Spleen (tissue), 11 donors: ENCODE measurements around the gene LRRTM4. TPM values are rescaled to one million over a fixed set of nuclear protein-coding genes. Genes with fewer than 3 reads are reported as not detected.
"Not testable (repeated sequence)": the region's sequence is repeated elsewhere in the genome, so short reads cannot be mapped to it uniquely, and the experiment has no call there.

Experiments used
- DNase-seq: peaks from one replicate; pipeline ENCODE4 v3.0.0-alpha.2; 2020
- H3K27ac ChIP-seq, 8 donors: fragments of 200-600 bp; sonication (generic) in 7 of 8; 1 replicate in 4 of 8; 2 replicates in 4 of 8; pipeline versions ENCODE4 v1.5.0 to v1.8.0; 2016 to 2021; ENCODE audit warnings: inconsistent platforms in 4 of 8, mild to moderate bottlenecking in 4 of 8, moderate library complexity in 1 of 8
- H3K27me3 ChIP-seq, 7 donors: fragments of 200-600 bp; sonication (generic) in 6 of 7; replicated peaks in 1 of 7; 1 replicate in 4 of 7; 2 replicates in 3 of 7; pipeline versions ENCODE4 v1.5.0 to v1.8.0; 2016 to 2021; ENCODE audit warnings: inconsistent platforms in 3 of 7, mild to moderate bottlenecking in 1 of 7
- H3K36me3 ChIP-seq, 6 donors: fragments of 200-600 bp; sonication (generic) in 5 of 6; 1 replicate in 4 of 6; 2 replicates in 2 of 6; pipeline versions ENCODE4 v1.5.0 to v1.8.0; 2016 to 2021; ENCODE audit warnings: inconsistent platforms in 2 of 6
- H3K4me1 ChIP-seq, 6 donors: fragments of 200-600 bp; sonication (generic) in 5 of 6; 1 replicate in 3 of 6; 2 replicates in 3 of 6; pipeline versions ENCODE4 v1.5.0 to v1.8.0; 2016 to 2021; ENCODE audit warnings: inconsistent platforms in 3 of 6
- H3K4me3 ChIP-seq, 8 donors: fragments of 200-600 bp; sonication (generic) in 7 of 8; 1 replicate in 4 of 8; 2 replicates in 4 of 8; pipeline versions ENCODE4 v1.5.0 to v1.8.0; 2016 to 2021; ENCODE audit warnings: inconsistent platforms in 4 of 8, mild to moderate bottlenecking in 4 of 8, moderate library complexity in 2 of 8
- H3K9me3 ChIP-seq, 8 donors: fragments of 200-600 bp; sonication (generic) in 7 of 8; 1 replicate in 4 of 8; 2 replicates in 4 of 8; pipeline versions ENCODE4 v1.5.0 to v1.8.0; 2016 to 2021; ENCODE audit warnings: inconsistent platforms in 4 of 8
- CTCF ChIP-seq, 11 experiments: fragments of 200-600 bp in 7 of 11; fragments of 450-650 bp in 4 of 11; sonication (generic) in 4 of 11; IDR thresholded peaks in 8 of 11; conservative IDR thresholded peaks in 3 of 11; 1 replicate in 7 of 11; 2 replicates in 4 of 11; pipeline versions ENCODE4 v1.4.0 to v1.8.0; 2016 to 2021; ENCODE audit warnings: antibody characterized with exemption in 11 of 11, inconsistent platforms in 4 of 11, mild to moderate bottlenecking in 1 of 11
- POLR2A ChIP-seq, 3 donors: fragments of 450-650 bp; IDR thresholded peaks; one replicate each; pipeline ENCODE4 v1.5.1; 2017; ENCODE audit warnings: antibody characterized with exemption in 3 of 3, mild to moderate bottlenecking in 1 of 3
- POLR2AphosphoS5 ChIP-seq, 3 donors: sonication (generic); formaldehyde crosslinking; IDR thresholded peaks; one replicate each; pipeline ENCODE4 v1.5.1; 2017; ENCODE audit warnings: antibody characterized with exemption in 3 of 3
- WGBS, 5 donors: extraction: QIAGEN DNeasy Blood & Tissue Kit in 3 of 5; methylation state at CpG; one replicate each; pipeline versions ENCODE4 v1.1.5 to v1.1.7; 2013 to 2018; 5-methylcytosine and 5-hydroxymethylcytosine counted together
- intact Hi-C: fragments of 100-400 bp; cut with DNase I; formaldehyde crosslinking; loops from one replicate; pipeline ENCODE4 v1.15.0; 2023; ENCODE audit warnings: low total_unique reads
- polyA plus RNA-seq, 3 donors: library from polyadenylated mRNA; stranded (reverse); fragments of 200-250 nt; gene quantifications; one replicate each; pipeline ENCODE4 v1.2.1, GENCODE V29; 2013
- total RNA-seq, 7 donors: library from RNA; depleted of rRNA in 3 of 7; stranded (reverse); fragments of >200 nt in 3 of 7; fragmentation: NEBNext Ultra II Directional in 4 of 7; extraction: Animal tissue kit (Norgen Biotek cat#: 25700) in 4 of 7; gene quantifications; one replicate each; pipeline versions ENCODE4 v1.1.0 to v1.2.1, GENCODE V29; 2016 to 2021
- donor health status: healthy with polysubstance abuse.
- donor health status: DM: no; HTN: no; CAD: no; lungs with moderate emphysema.
- donor health status: DM: no; HTN: no; CAD: no.
- donor health status: Bipolar disorder and iron deficiency.
- donor health status: healthy.
- donor health status: DM: no; HTN: no; CAD: no.
- donor health status: DM: yes; HTN: yes; CAD: no.

Gene LRRTM4
- total and polyA plus RNA-seq, 10 donors, result 0.03 to 0.33 (median 0.14) TPM; not detected in 5

GRCh38 chr2:77169426-77169825 is 352.8 kb downstream of the LRRTM4 start:
- H3K4me3 ChIP-seq, result no peak overlapping the region
- no peak for DNase-seq
- no peak overlapping the region for H3K27ac ChIP-seq
- TF ChIP-seq CTCF (IDR thresholded peaks at IDR 0.05 in 8 of 11, conservative IDR thresholded peaks at IDR 0.05 in 3 of 11) (no peak), POLR2A (IDR thresholded peaks at IDR 0.05) (no peak), POLR2AphosphoS5 (IDR thresholded peaks at IDR 0.05) (no peak)
- intact Hi-C loops, result no loop called here
- H3K4me1 ChIP-seq, result no peaks in the 10 kb centered on the region
- WGBS, 5 donors, result 55 to 63% (median 59%) methylated on average over 2 of the region's 2 CpGs
- peaks cover 0 to 26% (median 12%) of the 10 kb centered on the region in 8 donors for H3K9me3 ChIP-seq
- no peaks in the 10 kb centered on the region for H3K27me3 ChIP-seq
- no peaks in the 10 kb centered on the region for H3K36me3 ChIP-seq

DNA sequence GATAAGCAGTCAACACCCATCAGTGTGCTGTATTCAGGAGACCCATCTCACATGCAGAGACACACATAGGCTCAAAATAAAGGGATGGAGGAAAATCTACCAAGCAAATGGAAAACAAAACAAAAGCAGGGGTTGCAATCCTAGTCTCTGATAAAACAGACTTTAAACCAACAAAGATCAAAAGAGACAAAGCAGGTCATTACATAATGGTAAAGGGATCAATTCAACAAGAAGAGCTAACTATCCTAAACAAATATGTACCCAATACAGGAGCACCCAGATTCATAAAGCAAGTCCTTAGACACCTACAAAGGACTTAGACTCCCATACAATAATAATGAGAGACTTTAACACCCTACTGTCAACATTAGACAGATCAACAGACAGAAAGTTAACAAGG is 358.2 kb downstream of the LRRTM4 start:
- H3K27me3 ChIP-seq, DNase-seq, intact Hi-C loops, H3K4me1 ChIP-seq, H3K4me3 ChIP-seq, H3K27ac ChIP-seq, H3K36me3 ChIP-seq: not testable (repeated sequence)
- H3K9me3 ChIP-seq, result peaks cover 0 to 39% (median 24%) of the 10 kb centered on the region in 8 donors

DNA sequence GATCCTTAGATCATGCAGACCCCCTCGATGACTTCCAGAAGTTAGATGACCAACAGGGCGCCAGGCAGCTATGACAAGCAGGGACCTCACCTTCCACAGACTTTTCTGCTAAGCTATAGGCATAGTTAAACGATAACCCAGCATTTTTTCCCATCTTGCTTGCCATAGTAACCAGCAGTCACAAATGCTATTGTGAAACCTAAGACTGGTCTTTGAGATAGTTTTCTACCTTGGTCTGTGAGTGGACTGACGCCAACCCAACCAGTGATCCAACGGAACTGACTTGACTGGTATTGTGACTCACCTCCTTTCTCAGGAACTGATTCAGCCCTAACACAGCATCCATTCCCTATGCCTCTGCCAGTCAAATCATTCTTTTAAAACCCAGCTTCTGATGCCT is 361.2 kb downstream of the LRRTM4 start:
- intact Hi-C loops, result no loop called here
- Histone ChIP-seq H3K27me3 (no peaks in the 10 kb centered on the region), H3K4me1 (no peaks in the 10 kb centered on the region), H3K9me3 (peaks cover 0 to 26% (median 10%) of the 10 kb centered on the region in 8 donors), H3K36me3 (no peaks in the 10 kb centered on the region), H3K27ac (no peak overlapping the region), H3K4me3 (no peak overlapping the region)
- TF ChIP-seq POLR2AphosphoS5 (IDR thresholded peaks at IDR 0.05), result no peak
- TF ChIP-seq CTCF (IDR thresholded peaks at IDR 0.05 in 8 of 11, conservative IDR thresholded peaks at IDR 0.05 in 3 of 11), result no peak
- TF ChIP-seq POLR2A (IDR thresholded peaks at IDR 0.05), result no peak
- DNase-seq, result no peak
- WGBS, 5 donors, result 78 to 91% (median 87%) methylated on average over 5 of the region's 5 CpGs

DNA sequence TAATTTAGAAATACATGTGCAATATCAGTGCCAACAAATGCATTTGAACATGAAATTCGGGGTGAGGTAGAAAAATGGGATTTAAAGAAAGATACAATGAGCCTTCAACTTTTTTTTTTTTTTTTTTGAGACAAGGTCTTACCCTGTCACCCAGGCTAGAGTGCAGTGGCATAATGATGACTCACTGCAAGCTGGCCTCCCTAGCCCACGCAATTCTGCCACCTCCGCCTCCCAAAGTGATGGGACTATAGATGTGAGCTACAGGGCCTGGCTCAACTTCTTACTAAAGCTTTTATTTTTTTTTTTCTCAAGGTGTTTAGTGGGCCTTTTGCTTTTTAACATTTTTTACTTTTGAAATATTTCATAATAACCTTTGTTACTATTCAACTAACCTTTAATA is 365.6 kb downstream of the LRRTM4 start:
- Histone ChIP-seq H3K4me3 (no peak overlapping the region), H3K4me1 (no peaks in the 10 kb centered on the region), H3K27me3 (no peaks in the 10 kb centered on the region), H3K27ac (no peak overlapping the region), H3K9me3 (peaks cover 0 to 10% (median 0%) of the 10 kb centered on the region in 8 donors), H3K36me3 (no peaks in the 10 kb centered on the region)
- no peak for TF ChIP-seq CTCF (IDR thresholded peaks at IDR 0.05 in 8 of 11, conservative IDR thresholded peaks at IDR 0.05 in 3 of 11)
- no peak for TF ChIP-seq POLR2A (IDR thresholded peaks at IDR 0.05)
- no peak for TF ChIP-seq POLR2AphosphoS5 (IDR thresholded peaks at IDR 0.05)
- WGBS, 5 donors, result 70 to 89% (median 77%) methylated on average over 3 of the region's 3 CpGs
- intact Hi-C loops, result no loop called here
- DNase-seq, result no peak

GRCh38 chr2:77155511-77155910 is 366.7 kb downstream of the LRRTM4 start:
- Histone ChIP-seq H3K4me3 (no peak overlapping the region), H3K9me3 (peaks cover 0 to 4% (median 0%) of the 10 kb centered on the region in 8 donors), H3K4me1 (no peaks in the 10 kb centered on the region), H3K36me3 (no peaks in the 10 kb centered on the region), H3K27me3 (no peaks in the 10 kb centered on the region), H3K27ac (no peak overlapping the region)
- no peak for DNase-seq
- TF ChIP-seq POLR2A (IDR thresholded peaks at IDR 0.05), result no peak
- TF ChIP-seq CTCF (IDR thresholded peaks at IDR 0.05 in 8 of 11, conservative IDR thresholded peaks at IDR 0.05 in 3 of 11), result no peak
- TF ChIP-seq POLR2AphosphoS5 (IDR thresholded peaks at IDR 0.05), result no peak
- 78 to 97% (median 89%) methylated on average over 1 of the region's 1 CpG for WGBS, 5 donors
- intact Hi-C loops, result no loop called here
